PC-9 (cell line): ENCODE results near the gene UPB1. TPM values are rescaled to one million over a fixed set of nuclear protein-coding genes. Genes with fewer than 3 reads are reported as not detected.

Experiments
- BruUV-seq: library from RNA; stranded (reverse); fragments of 400-500 nt; replicated peaks from 2 replicates; lab custom pipeline; 2021; lab: Mats Ljungman, UMichigan
- CTCF ChIA-PET: fragments of 300-600 bp; sonication (Branson Sonifier 250); formaldehyde crosslinking; loops from one replicate; lab custom pipeline; 2022; ENCODE audit warnings: antibody characterized with exemption; lab: Charles Lee
- POLR2A ChIA-PET: fragments of 300-600 bp; sonication (Branson Sonifier 250); formaldehyde crosslinking; loops from one replicate; lab custom pipeline; 2022; ENCODE audit warnings: antibody characterized with exemption; ENCODE audit not compliant: unreplicated experiment; lab: Charles Lee
- DNase-seq, 2 experiments: peaks; one replicate each; pipeline versions ENCODE4 v3.0.0 to v3.0.0-alpha.2; 2015 to 2022; ENCODE audit warnings: mixed read lengths in 1 of 2
- H2AFZ ChIP-seq: fragments of 200-600 bp; sonication (generic); 2 replicates; pipeline ENCODE4 v1.8.1; 2017; ENCODE audit warnings: antibody characterized with exemption
- H3F3A ChIP-seq: fragments of 200-600 bp; sonication (generic); 2 replicates; pipeline ENCODE4 v1.8.1; 2017; ENCODE audit warnings: antibody characterized with exemption, mild to moderate bottlenecking, low read depth; ENCODE audit not compliant: insufficient read depth
- H3K27ac ChIP-seq: fragments of 200-600 bp; sonication (generic); 2 replicates; pipeline ENCODE4 v1.6.1; 2016; ENCODE audit warnings: mixed run types
- H3K27me3 ChIP-seq: fragments of 200-600 bp; sonication (generic); 2 replicates; pipeline ENCODE4 v1.6.1; 2016; ENCODE audit warnings: low read depth, mixed run types; ENCODE audit not compliant: insufficient read depth
- H3K36me3 ChIP-seq: fragments of 200-600 bp; sonication (generic); 2 replicates; pipeline ENCODE4 v1.6.1; 2016; ENCODE audit warnings: low read depth, mixed run types
- H3K4me1 ChIP-seq: fragments of 200-600 bp; sonication (generic); replicated peaks from 2 replicates; pipeline ENCODE4 v1.6.1; 2016; ENCODE audit warnings: mixed run types; ENCODE audit not compliant: insufficient read depth
- H3K4me2 ChIP-seq: fragments of 200-600 bp; sonication (generic); 2 replicates; pipeline ENCODE4 v1.6.1; 2017; ENCODE audit warnings: mixed run types
- H3K4me3 ChIP-seq: fragments of 200-600 bp; sonication (generic); 2 replicates; pipeline ENCODE4 v1.6.1; 2016; ENCODE audit warnings: mixed run types
- H3K79me2 ChIP-seq: fragments of 200-600 bp; sonication (generic); 2 replicates; pipeline ENCODE4 v1.6.1; 2017; ENCODE audit warnings: low read depth, mixed run types
- H3K9me2 ChIP-seq: fragments of 200-600 bp; sonication (generic); 2 replicates; pipeline ENCODE4 v1.8.1; 2017; ENCODE audit warnings: mild to moderate bottlenecking; ENCODE audit not compliant: insufficient read depth
- H3K9me3 ChIP-seq: fragments of 200-600 bp; sonication (generic); 2 replicates; pipeline ENCODE4 v1.8.1; 2016; ENCODE audit warnings: low read depth; ENCODE audit not compliant: insufficient read depth
- H4K20me1 ChIP-seq: fragments of 200-600 bp; sonication (generic); 2 replicates; pipeline ENCODE4 v1.8.1; 2017; ENCODE audit not compliant: insufficient read depth
- EZH2 ChIP-seq: fragments of 200-600 bp; sonication (generic); IDR thresholded peaks from 2 replicates; pipeline ENCODE4 v1.8.0; 2017; ENCODE audit warnings: antibody characterized with exemption, low read depth
- intact Hi-C: fragments of 100-400 bp; cut with micrococcal nuclease; formaldehyde crosslinking; loops from one replicate; pipeline ENCODE4 v1.10.0; 2022; ENCODE audit not compliant: unreplicated experiment
- total RNA-seq: library from RNA; stranded (reverse); gene quantifications from 2 replicates; pipeline ENCODE4 v1.2.3, GENCODE V29; 2021
- TF ChIP-seq, protein P1 (sequence below): fragments of 200-600 bp; sonication (generic); conservative IDR thresholded peaks from 2 replicates; pipeline ENCODE4 v1.6.1; 2017; ENCODE audit warnings: mixed run types, antibody characterized with exemption, mild to moderate bottlenecking, moderate library complexity

The UPB1 gene
- total RNA-seq, 1 experiment from 2014 or later: 0.17 TPM

- no TSS peak for BruUV-seq
- Histone ChIP-seq H3K9me3 (no peaks in the 10 kb centered on the region), H3K4me3 (no peak overlapping the region), H3K9me2 (no peaks in the 10 kb centered on the region), H3F3A (peaks cover 4% of the 10 kb centered on the region; the same call in 1 of the 2 replicates), H3K27me3 (no peaks in the 10 kb centered on the region), H3K27ac (no peak overlapping the region), H2AFZ (no peak overlapping the region), H4K20me1 (no peaks in the 10 kb centered on the region), H3K36me3 (no peaks in the 10 kb centered on the region), H3K79me2 (no peaks in the 10 kb centered on the region), H3K4me2 (no peak overlapping the region), H3K4me1 (peaks cover 42% of the 10 kb centered on the region)
- CTCF ChIA-PET: no interaction called here
- no peak for TF ChIP-seq EZH2
- TF ChIP-seq, protein P1, sequence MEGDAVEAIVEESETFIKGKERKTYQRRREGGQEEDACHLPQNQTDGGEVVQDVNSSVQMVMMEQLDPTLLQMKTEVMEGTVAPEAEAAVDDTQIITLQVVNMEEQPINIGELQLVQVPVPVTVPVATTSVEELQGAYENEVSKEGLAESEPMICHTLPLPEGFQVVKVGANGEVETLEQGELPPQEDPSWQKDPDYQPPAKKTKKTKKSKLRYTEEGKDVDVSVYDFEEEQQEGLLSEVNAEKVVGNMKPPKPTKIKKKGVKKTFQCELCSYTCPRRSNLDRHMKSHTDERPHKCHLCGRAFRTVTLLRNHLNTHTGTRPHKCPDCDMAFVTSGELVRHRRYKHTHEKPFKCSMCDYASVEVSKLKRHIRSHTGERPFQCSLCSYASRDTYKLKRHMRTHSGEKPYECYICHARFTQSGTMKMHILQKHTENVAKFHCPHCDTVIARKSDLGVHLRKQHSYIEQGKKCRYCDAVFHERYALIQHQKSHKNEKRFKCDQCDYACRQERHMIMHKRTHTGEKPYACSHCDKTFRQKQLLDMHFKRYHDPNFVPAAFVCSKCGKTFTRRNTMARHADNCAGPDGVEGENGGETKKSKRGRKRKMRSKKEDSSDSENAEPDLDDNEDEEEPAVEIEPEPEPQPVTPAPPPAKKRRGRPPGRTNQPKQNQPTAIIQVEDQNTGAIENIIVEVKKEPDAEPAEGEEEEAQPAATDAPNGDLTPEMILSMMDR: no peak
- intact Hi-C loops: no loop called here
- DNase-seq: no peak
- POLR2A ChIA-PET: no interaction called here
Measured at GRCh38 chr22:24501301-24502005, 6.3 kb downstream of the UPB1 start.

DNA sequence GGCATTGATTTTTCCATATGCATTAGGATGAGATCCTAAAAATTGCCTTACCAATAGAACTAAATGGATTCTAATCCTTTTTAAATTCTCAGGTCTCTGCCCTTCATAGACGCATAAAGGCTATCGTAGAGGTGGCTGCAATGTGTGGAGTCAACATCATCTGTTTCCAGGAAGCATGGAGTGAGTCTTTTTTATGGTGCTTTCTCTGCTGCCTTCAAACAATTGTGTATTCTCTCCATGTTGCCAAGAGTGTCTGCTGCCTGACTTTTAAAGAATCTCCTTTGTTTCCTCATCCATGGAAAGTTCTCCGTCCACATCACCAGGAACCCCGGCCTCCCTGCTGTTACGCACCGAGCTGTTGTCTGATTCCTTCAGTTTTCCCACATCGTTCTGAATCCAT is 6.9 kb downstream of the UPB1 start:
- H3K27me3 ChIP-seq: no peaks in the 10 kb centered on the region
- no TSS peak for BruUV-seq
- no peaks in the 10 kb centered on the region for H4K20me1 ChIP-seq
- H2AFZ ChIP-seq: no peak overlapping the region
- DNase-seq: no peak
- TF ChIP-seq EZH2: no peak
- TF ChIP-seq, protein P1: no peak
- H3K79me2 ChIP-seq: no peaks in the 10 kb centered on the region
- no peak overlapping the region for H3K4me2 ChIP-seq
- H3K9me2 ChIP-seq: no peaks in the 10 kb centered on the region
- intact Hi-C loops: no loop called here
- POLR2A ChIA-PET: no interaction called here
- H3K27ac ChIP-seq: no peak overlapping the region
- H3F3A ChIP-seq: peaks cover 10% of the 10 kb centered on the region
- no peaks in the 10 kb centered on the region for H3K9me3 ChIP-seq
- no peak overlapping the region for H3K4me3 ChIP-seq
- no peaks in the 10 kb centered on the region for H3K36me3 ChIP-seq
- CTCF ChIA-PET: interaction anchor here (0.6 to 1.4 kb wide), 2 partner anchors 9 to 28 kb away, joined by 3 read pairs; no protein-coding TSS in a partner anchor
- peaks cover 48% of the 10 kb centered on the region for H3K4me1 ChIP-seq

GRCh38 chr22:24502541-24502940 is 7.4 kb downstream of the UPB1 start:
- BruUV-seq: no TSS peak
- Histone ChIP-seq H3K9me2 (no peaks in the 10 kb centered on the region), H3K4me1 (peaks cover 53% of the 10 kb centered on the region), H2AFZ (no peak overlapping the region), H3K9me3 (no peaks in the 10 kb centered on the region), H3K4me2 (no peak overlapping the region), H3F3A (peaks cover 15% of the 10 kb centered on the region), H4K20me1 (no peaks in the 10 kb centered on the region), H3K27ac (no peak overlapping the region), H3K27me3 (no peaks in the 10 kb centered on the region), H3K79me2 (no peaks in the 10 kb centered on the region), H3K36me3 (no peaks in the 10 kb centered on the region), H3K4me3 (no peak overlapping the region)
- POLR2A ChIA-PET: no interaction called here
- intact Hi-C loops: no loop called here
- CTCF ChIA-PET: interaction anchor here (0.6 to 1.4 kb wide), 3 partner anchors 8 to 162 kb away, joined by 3 read pairs; no protein-coding TSS in a partner anchor
- DNase-seq: no peak
- no peak for TF ChIP-seq EZH2
- TF ChIP-seq, protein P1: no peak
